Measurements from ENCODE around the gene CEACAM4. TPM values are rescaled to one million over a fixed set of nuclear protein-coding genes. Genes with fewer than 3 reads are reported as not detected.

CEACAM4 gene
- total and polyA plus RNA-seq, 4 donors = 2.1 to 30.0 (median 10.2) TPM

GRCh38 chr19:41638641-41639081 lies 11.8 kb upstream of the CEACAM4 start:
- WGBS, 2 donors = 20 to 21% methylated on average over 6 of the region's 6 CpGs
- DNase-seq (no peak), ATAC-seq (ENCODE audit: insufficient read depth, low FRiP score) (no peak)
- Histone ChIP-seq H3K27me3 (ENCODE audit: control insufficient read depth in 3 of 3, insufficient read depth in 3 of 3, low read length in 2 of 3) (no peaks in the 10 kb centered on the region), H3K4me3 (no peak overlapping the region), H3K27ac (ENCODE audit: low read depth in 1 of 2, low read length in 1 of 2) (no peak overlapping the region), H3K9ac (ENCODE audit: insufficient read depth in 1 of 2, low read length in 2 of 2) (no peak overlapping the region), H3K4me1 (ENCODE audit: control insufficient read depth in 5 of 5, insufficient read depth in 5 of 5, low read length in 5 of 5) (no peaks in the 10 kb centered on the region), H3K9me3 (ENCODE audit: control insufficient read depth in 4 of 4, insufficient read depth in 3 of 4, low read length in 3 of 4) (peaks cover 0 to 2% (median 0%) of the 10 kb centered on the region in 4 donors), H3K36me3 (ENCODE audit: control insufficient read depth in 4 of 4, insufficient read depth in 4 of 4, low read length in 4 of 4) (no peaks in the 10 kb centered on the region)
- TF ChIP-seq CTCF (IDR thresholded peaks at IDR 0.05; ENCODE audit: control extremely low read depth, extremely low read depth) = no peak

GRCh38 chr19:41637484-41637883 lies 10.6 kb upstream of the CEACAM4 start:
- TF ChIP-seq CTCF (IDR thresholded peaks at IDR 0.05; ENCODE audit: control extremely low read depth, extremely low read depth) = no peak
- Histone ChIP-seq H3K4me3 (no peak overlapping the region), H3K27ac (ENCODE audit: low read depth in 1 of 2, low read length in 1 of 2) (no peak overlapping the region), H3K36me3 (ENCODE audit: control insufficient read depth in 4 of 4, insufficient read depth in 4 of 4, low read length in 4 of 4) (no peaks in the 10 kb centered on the region), H3K27me3 (ENCODE audit: control insufficient read depth in 3 of 3, insufficient read depth in 3 of 3, low read length in 2 of 3) (no peaks in the 10 kb centered on the region), H3K4me1 (ENCODE audit: control insufficient read depth in 5 of 5, insufficient read depth in 5 of 5, low read length in 5 of 5) (no peaks in the 10 kb centered on the region), H3K9me3 (ENCODE audit: control insufficient read depth in 4 of 4, insufficient read depth in 3 of 4, low read length in 3 of 4) (peaks cover 0 to 5% (median 0%) of the 10 kb centered on the region in 4 donors), H3K9ac (ENCODE audit: insufficient read depth in 1 of 2, low read length in 2 of 2) (no peak overlapping the region)
- DNase-seq (no peak), ATAC-seq (ENCODE audit: insufficient read depth, low FRiP score) (no peak)
- WGBS, 2 donors = 21 to 43% methylated on average over 2 of the region's 2 CpGs

DNA sequence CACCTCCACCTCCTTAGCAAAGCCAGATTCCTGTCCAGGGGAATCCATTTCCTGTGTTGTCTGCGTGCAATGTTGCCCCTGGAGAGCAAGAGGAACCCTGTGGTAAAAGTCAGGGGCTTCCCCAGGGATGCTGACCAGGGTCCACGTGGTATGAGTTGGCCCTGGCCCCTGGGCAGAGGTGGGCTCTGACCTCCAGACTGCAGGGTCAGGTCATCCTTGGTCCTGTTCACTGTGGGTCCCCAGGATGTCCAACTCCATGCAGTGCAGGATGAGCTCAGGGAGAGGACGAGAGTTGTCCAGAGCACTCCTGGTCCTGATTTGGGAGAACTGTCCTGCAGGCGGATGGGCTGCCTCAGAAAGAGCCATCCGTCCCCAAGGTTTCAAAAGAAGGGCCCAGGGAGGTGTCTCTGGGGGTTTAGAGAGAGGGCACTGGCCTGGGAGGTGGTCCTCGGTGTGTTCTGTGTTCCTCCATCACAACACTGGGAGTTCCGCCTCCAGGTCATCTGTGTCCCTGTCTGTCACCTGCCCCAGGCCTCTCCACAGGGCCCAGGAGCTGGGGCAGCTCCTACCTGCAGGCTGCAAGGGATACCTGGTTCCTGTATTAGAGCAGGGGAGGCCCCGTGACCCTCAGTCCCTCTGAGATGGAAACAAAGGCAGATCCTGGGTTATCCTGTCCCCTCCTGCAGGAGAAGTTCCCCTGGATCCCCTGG lies 1.2 kb upstream of the CEACAM4 start:
- no peak for DNase-seq
- no peaks in the 10 kb centered on the region for H3K36me3 ChIP-seq (ENCODE audit: control insufficient read depth in 4 of 4, insufficient read depth in 4 of 4, low read length in 4 of 4)
- no peak overlapping the region for H3K27ac ChIP-seq (ENCODE audit: low read depth in 1 of 2, low read length in 1 of 2)
- ATAC-seq (ENCODE audit: insufficient read depth, low FRiP score) = no peak
- WGBS, 2 donors = 70 to 75% methylated on average over 8 of the region's 8 CpGs
- H3K27me3 ChIP-seq (ENCODE audit: control insufficient read depth in 3 of 3, insufficient read depth in 3 of 3, low read length in 2 of 3) = no peaks in the 10 kb centered on the region
- H3K9ac ChIP-seq (ENCODE audit: insufficient read depth in 1 of 2, low read length in 2 of 2) = no peak overlapping the region
- no peaks in the 10 kb centered on the region for H3K4me1 ChIP-seq (ENCODE audit: control insufficient read depth in 5 of 5, insufficient read depth in 5 of 5, low read length in 5 of 5)
- H3K9me3 ChIP-seq (ENCODE audit: control insufficient read depth in 4 of 4, insufficient read depth in 3 of 4, low read length in 3 of 4) = peaks cover 0 to 3% (median 0%) of the 10 kb centered on the region in 4 donors
- no peak for TF ChIP-seq CTCF (IDR thresholded peaks at IDR 0.05; ENCODE audit: control extremely low read depth, extremely low read depth)
- H3K4me3 ChIP-seq = no peak overlapping the region

All from lung (tissue), 12 donors.